Measurements from ENCODE around the gene PCDHGA3.
"Not testable (repeated sequence)": the region's sequence is repeated elsewhere in the genome, so short reads cannot be mapped to it uniquely, and the experiment has no call there.

The PCDHGA3 gene

GRCh38 chr5:141384471-141385267 lies 41.0 kb downstream of the PCDHGA3 start:
- Mint-ChIP-seq H3K9me3 (peaks cover 40% of the 10 kb centered on the region), H3K27ac (no peak overlapping the region), H3K27me3 (ENCODE audit: low read depth) (peaks cover 35% of the 10 kb centered on the region), H3K4me1 (ENCODE audit: low read depth) (no peaks in the 10 kb centered on the region), H3K4me3 (no peak overlapping the region), H3K36me3 (ENCODE audit: low read depth) (peaks cover 2% of the 10 kb centered on the region)

- H3K27me3 Mint-ChIP-seq (ENCODE audit: low read depth): peaks cover 28% of the 10 kb centered on the region
- H3K36me3 Mint-ChIP-seq (ENCODE audit: low read depth); H3K4me1 Mint-ChIP-seq (ENCODE audit: low read depth); H3K27ac Mint-ChIP-seq; H3K4me3 Mint-ChIP-seq: not testable (repeated sequence)
- H3K9me3 Mint-ChIP-seq: peaks cover 48% of the 10 kb centered on the region
Measured at GRCh38 chr5:141387557-141388311, 44.1 kb downstream of the PCDHGA3 start, which contains the start of gene PCDHGB4. PCDHGB4 (plus strand) TSS chr5:141387698; CDS start chr5:141387885, 187 bp downstream.

- peaks cover 48% of the 10 kb centered on the region for H3K9me3 Mint-ChIP-seq
- H3K4me1 Mint-ChIP-seq (ENCODE audit: low read depth): no peaks in the 10 kb centered on the region
- peaks cover 25% of the 10 kb centered on the region for H3K27me3 Mint-ChIP-seq (ENCODE audit: low read depth)
- H3K4me3 Mint-ChIP-seq: no peak overlapping the region
- H3K27ac Mint-ChIP-seq: no peak overlapping the region
- H3K36me3 Mint-ChIP-seq (ENCODE audit: low read depth): peaks cover 2% of the 10 kb centered on the region
Measured at GRCh38 chr5:141388661-141389060, 45.0 kb downstream of the PCDHGA3 start.

GRCh38 chr5:141389153-141390042 lies 45.8 kb downstream of the PCDHGA3 start:
- no peak overlapping the region for H3K4me3 Mint-ChIP-seq
- peaks cover 31% of the 10 kb centered on the region for H3K27me3 Mint-ChIP-seq (ENCODE audit: low read depth)
- no peaks in the 10 kb centered on the region for H3K4me1 Mint-ChIP-seq (ENCODE audit: low read depth)
- H3K36me3 Mint-ChIP-seq (ENCODE audit: low read depth): peaks cover 2% of the 10 kb centered on the region
- no peak overlapping the region for H3K27ac Mint-ChIP-seq
- peaks cover 48% of the 10 kb centered on the region for H3K9me3 Mint-ChIP-seq

- Mint-ChIP-seq H3K27me3 (ENCODE audit: low read depth) (peaks cover 26% of the 10 kb centered on the region), H3K36me3 (ENCODE audit: low read depth) (peaks cover 2% of the 10 kb centered on the region), H3K27ac (no peak within 1 kb of the TSS), H3K4me1 (ENCODE audit: low read depth) (no peaks in the 10 kb centered on the region), H3K9me3 (peaks cover 45% of the 10 kb centered on the region), H3K4me3 (no peak within 1 kb of the TSS)
Measured at GRCh38 chr5:141392429-141393198, 49.0 kb downstream of the PCDHGA3 start, which contains the start of gene PCDHGA8. PCDHGA8 (plus strand) TSS chr5:141392633; CDS start chr5:141392814, 181 bp downstream.

GRCh38 chr5:141393267-141393666 lies 49.6 kb downstream of the PCDHGA3 start:
- Mint-ChIP-seq H3K27ac (no peak overlapping the region), H3K4me1 (ENCODE audit: low read depth) (no peaks in the 10 kb centered on the region), H3K27me3 (ENCODE audit: low read depth) (peaks cover 25% of the 10 kb centered on the region), H3K9me3 (peaks cover 45% of the 10 kb centered on the region), H3K4me3 (no peak overlapping the region), H3K36me3 (ENCODE audit: low read depth) (peaks cover 2% of the 10 kb centered on the region)

GRCh38 chr5:141394401-141395187 lies 51.0 kb downstream of the PCDHGA3 start:
- not testable (repeated sequence) for H3K4me3 Mint-ChIP-seq; H3K4me1 Mint-ChIP-seq (ENCODE audit: low read depth); H3K36me3 Mint-ChIP-seq (ENCODE audit: low read depth)
- H3K27me3 Mint-ChIP-seq (ENCODE audit: low read depth): peaks cover 30% of the 10 kb centered on the region
- H3K27ac Mint-ChIP-seq: peak overlapping the region; percentile 55
- peaks cover 39% of the 10 kb centered on the region for H3K9me3 Mint-ChIP-seq
